Heart left ventricle (tissue), 13 donors: ENCODE data around the gene HIVEP1.

Source experiments
- CTCF ChIP-seq, 12 donors: fragments of 200-600 bp; sonication (generic) in 4 of 12; IDR thresholded peaks; one replicate each; pipeline versions ENCODE4 v1.5.0 to v1.8.0; 2018 to 2022; ENCODE audit warnings: antibody characterized with exemption in 12 of 12, mild to moderate bottlenecking in 5 of 12
- POLR2A ChIP-seq, 2 donors: fragments of 450-650 bp; IDR thresholded peaks; one replicate each; pipeline ENCODE4 v1.6.1; 2017; ENCODE audit warnings: antibody characterized with exemption in 2 of 2, mild to moderate bottlenecking in 2 of 2, moderate library complexity in 2 of 2
- donor health status: ischemic (EF 13 %, LVEDD 7.1; RV severe dilation, severe dysfunction).
- donor health status: DM: no; HTN: yes; CAD: no.
- donor health status: DM: no; HTN: no; CAD: no.
- donor health status: ischemic (EF 25% LVEDD 6.9; RV normal size, moderate dysfunction).
- donor health status: ischemic (EF 25% LVEDD 5.7; RV mildly dilated, moderate dysfunction).
- donor health status: ischemic (EF 35%, LVEDD 5.7; RV mildly dilated, moderate dysfunction).
- donor health status: nonischemic (EF 11% LVEDD 7.7; RV severe dilation, severe dysfunction).
- donor health status: DM: yes; HTN: yes; CAD: no.
- donor health status: PGD.
- donor health status: ischemic (EF 29% LVEDD 5.4; RV normal size, mild dysfunction).
- donor health status: nonischemic (EF 23%, LVEDD 6.1; RV moderate dilation, normal function).

- TF ChIP-seq CTCF (IDR thresholded peaks at IDR 0.05) (no peak), POLR2A (IDR thresholded peaks at IDR 0.05) (no peak)
Observed at GRCh38 chr6:12126051-12126450, 113.9 kb downstream of the HIVEP1 start.
